Fibroblast of gingiva (primary cell): ENCODE measurements around the gene SCGB1D2.

ENCODE experiments used
- DNase-seq: peaks from one replicate; pipeline ENCODE4 v3.0.0-alpha.2; 2011; ENCODE audit warnings: low read depth

SCGB1D2 gene

DNA sequence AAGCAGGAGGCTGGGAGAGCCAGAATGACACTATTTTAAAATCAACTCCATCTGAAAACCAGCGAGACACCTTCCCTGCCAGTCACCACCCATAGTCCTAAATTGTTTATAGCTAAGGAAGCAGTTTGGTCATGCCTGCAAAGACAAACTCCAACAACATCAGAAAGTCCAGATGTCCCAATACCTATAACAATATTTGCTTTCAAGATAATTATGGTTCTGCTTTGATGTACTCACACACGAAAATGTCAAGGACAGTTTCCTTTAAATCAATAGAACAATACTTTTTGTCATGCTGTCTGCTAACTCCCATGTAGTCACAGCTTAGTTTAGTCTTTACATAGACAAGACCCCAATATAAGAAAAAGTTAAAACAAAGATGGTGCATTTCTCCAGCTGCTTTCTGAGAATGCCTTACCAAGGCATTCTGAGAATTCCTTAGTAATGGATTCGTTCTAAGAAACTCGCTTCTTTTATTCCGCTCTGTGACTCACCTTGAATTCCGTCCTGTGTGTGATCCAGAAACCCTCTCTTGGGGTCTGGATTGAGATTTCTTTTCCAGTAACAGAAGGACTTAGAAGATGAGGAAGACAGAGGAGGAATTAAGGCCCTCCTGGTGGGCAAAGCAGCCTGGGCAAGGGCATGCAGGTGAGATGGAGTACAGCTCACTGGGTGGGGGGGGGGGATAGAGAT, 18.4 kb downstream of the SCGB1D2 start:
- no peak for DNase-seq

DNA sequence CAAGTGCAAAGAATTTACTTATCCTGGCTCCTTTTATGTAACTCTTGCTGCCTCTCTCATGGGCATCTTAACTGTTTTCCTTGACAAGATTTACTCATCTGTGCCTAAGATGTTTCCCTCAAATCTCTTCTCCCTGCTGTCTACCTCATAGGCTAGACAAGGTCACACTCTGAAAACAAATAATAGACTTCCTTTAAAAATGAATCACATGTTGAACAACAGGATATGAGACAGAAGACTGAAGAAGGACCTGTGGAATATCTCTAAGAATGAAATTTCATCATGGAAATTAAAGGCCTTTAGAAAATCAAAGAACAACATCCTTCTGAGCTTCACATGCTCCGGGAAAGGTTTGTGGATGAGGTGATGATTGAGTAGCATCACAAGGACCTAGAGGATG, 22.0 kb downstream of the SCGB1D2 start:
- DNase-seq: no peak

DNA sequence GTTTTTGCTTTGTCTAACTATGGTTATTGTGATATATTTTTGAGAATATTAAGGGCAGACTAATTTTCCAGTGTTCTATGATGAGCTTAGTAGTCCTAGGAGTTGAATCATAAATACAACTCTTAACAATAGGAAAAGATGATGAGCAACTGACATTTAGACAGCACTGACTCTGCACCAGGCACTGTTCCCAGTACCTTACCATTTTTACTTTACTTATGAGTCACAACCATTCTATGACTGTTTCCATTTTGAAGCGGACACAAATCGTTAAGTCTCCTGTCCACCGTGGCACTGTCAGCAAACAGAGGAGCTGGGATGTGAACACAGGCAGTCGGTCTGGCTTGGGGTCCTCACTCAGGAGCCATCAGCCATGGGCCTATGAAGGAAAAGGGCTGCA, 24.5 kb downstream of the SCGB1D2 start:
- DNase-seq: no peak

DNA sequence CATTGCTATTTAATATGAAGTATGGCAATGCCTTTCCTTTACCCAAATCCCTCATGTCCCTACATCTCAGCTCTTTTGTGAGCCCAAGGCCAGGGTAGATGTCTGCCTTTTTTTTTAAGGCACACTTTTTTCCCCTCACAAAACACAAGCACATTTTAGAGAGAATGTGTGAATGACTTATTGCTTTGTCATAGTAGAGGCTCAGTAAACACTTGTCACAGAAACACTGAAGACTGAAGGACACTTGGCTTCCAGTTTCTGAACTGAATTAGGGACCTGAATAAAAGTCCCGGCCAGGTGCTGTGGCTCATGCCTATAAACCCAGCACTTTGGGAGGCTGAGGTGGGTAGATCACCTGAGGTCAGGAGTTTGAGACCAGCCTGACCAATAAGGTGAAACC, 25.0 kb downstream of the SCGB1D2 start:
- no peak for DNase-seq

DNA sequence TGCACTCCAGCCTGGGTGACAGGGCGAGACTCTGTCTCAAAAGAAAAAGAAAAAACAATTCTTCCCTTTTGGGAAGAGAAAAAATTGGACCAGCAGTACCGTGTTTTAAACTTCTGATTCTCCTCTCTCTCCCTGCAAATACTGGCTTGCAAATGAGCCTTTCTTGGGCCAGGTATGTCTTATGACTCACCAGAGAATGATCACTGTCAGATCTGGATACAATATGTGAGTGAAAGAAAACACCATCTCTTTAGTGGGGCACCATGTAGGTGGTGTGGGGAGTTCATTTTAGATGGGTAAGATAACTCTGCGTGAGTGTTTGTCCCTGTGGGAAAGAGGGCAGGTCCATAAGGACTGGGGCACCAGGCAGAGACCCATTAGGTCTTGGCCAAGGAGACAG, 25.5 kb downstream of the SCGB1D2 start:
- DNase-seq: no peak

DNA sequence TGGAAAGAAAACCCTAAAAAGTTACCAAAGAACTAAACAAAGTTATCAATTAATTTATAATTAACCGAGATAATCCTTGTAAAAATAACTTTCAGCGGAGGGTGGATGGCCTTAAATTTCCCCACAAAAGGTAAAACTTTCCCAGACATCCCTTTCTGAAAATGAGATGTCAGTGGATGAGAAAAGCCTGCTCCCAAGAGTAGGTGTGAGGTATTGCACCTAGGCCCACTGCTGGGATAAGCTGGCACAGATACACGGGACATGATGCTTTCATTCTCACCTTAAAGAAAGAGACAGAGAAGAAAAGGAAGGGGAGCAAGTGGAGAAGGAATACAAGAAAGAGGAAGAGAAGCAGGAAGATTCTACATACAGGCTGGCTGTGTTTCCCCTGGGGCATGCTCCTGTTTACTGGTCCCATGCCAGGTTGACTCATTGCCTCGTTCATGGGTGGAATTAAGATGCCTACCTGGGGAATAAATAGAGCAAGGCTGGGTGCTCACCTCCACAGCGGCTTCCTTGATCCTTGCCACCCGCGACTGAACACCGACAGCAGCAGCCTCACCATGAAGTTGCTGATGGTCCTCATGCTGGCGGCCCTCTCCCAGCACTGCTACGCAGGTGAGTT, 27.7 kb downstream of the SCGB1D2 start, which contains the start of gene SCGB2A2:
TSS of gene SCGB2A2 (plus strand) at position 505 of the 625 bp plus-strand sequence. CDS start at position 564, 59 bp downstream.
- DNase-seq: no peak

DNA sequence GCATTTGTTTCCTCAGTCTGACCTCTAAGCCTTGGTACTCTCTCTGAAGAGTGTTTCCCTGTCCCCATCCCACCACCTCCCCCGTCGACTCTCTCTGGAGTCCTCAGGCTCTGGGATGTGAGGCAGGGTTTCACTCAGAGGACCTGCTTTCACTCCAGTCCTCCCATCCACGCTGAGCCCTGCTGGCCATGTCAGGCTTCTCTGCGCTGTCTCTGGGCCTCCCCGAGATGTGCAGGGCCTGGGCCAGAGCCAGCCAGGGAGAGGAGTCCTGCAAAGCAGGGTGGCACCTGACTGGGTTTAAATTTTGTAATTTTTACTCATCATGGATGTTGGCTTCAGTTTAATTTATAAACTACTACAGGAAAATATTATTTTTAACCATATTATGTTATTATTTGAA, 31.2 kb downstream of the SCGB1D2 start:
- no peak for DNase-seq

DNA sequence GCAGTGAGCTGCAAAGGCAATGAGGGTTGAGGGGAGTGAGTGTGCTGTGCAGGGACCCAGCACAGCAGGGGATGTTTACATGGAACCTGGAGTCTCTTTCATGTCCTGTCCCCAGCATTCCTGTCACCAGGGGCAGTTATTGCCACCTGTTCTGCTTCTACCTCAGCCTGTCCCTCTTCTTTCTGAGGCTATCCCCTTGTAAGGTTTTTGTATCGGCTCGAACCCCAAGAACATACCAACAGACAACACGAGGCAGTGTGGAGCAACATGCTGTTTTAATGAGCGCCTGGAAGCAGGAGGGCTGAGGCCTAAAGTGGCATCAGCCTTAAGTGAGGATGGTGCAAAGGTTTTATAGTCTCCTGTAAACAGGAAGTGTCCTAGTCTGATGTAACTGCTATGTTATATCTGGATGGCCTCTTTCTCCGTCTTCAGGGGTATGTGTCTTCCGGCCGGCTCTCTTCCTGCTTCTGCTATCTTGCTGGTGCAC, 31.8 kb downstream of the SCGB1D2 start:
- no peak for DNase-seq

DNA sequence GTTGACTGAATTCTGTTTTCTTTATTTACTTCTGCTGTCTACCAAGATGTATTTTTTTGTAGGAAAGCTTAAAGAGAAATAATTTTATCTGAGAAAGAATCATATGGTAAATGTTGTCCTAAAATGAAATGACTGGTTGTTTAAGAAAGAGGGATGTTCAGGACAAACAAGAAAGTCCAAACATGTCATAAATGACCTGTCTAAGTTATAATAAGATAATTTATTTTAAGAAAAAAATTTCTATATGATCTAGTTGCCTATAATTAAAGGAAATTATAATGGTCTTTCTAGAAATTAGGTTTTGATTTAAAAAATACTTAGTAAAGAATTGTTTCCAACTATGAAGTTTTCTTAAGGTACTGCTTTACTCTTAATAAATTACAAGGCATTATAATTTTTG, 38.4 kb downstream of the SCGB1D2 start:
- DNase-seq: no peak
